ENCODE results near the gene MEP1A. TPM values are rescaled to one million over a fixed set of nuclear protein-coding genes. Genes with fewer than 3 reads are reported as not detected.
"Not testable (repeated sequence)": the region's sequence is repeated elsewhere in the genome, so short reads cannot be mapped to it uniquely, and the experiment has no call there.

The MEP1A gene
- polyA plus RNA-seq, 3 donors: not detected

GRCh38 chr6:46832816-46833215 lies 39.6 kb downstream of the MEP1A start:
- no peak for DNase-seq (ENCODE audit: low read depth in 3 of 3, low spot score in 2 of 3)

GRCh38 chr6:46834257-46834916 lies 41.2 kb downstream of the MEP1A start:
- not testable (repeated sequence) for DNase-seq (ENCODE audit: low read depth in 3 of 3, low spot score in 2 of 3)

- not testable (repeated sequence) for DNase-seq (ENCODE audit: low read depth in 3 of 3, low spot score in 2 of 3)
Observed at GRCh38 chr6:46834991-46835390, 41.8 kb downstream of the MEP1A start.

- no peak for DNase-seq (ENCODE audit: low read depth in 3 of 3, low spot score in 2 of 3)
Observed at GRCh38 chr6:46838033-46838432, 44.8 kb downstream of the MEP1A start.

GRCh38 chr6:46842252-46842846 lies 49.2 kb downstream of the MEP1A start:
- DNase-seq (ENCODE audit: low read depth in 3 of 3, low spot score in 2 of 3): not testable (repeated sequence)

- DNase-seq (ENCODE audit: low read depth in 3 of 3, low spot score in 2 of 3): no peak
Observed at GRCh38 chr6:46845126-46845525, 51.9 kb downstream of the MEP1A start.

GRCh38 chr6:46848684-46849360 lies 55.6 kb downstream of the MEP1A start:
- DNase-seq (ENCODE audit: low read depth in 3 of 3, low spot score in 2 of 3): peak; percentile 43 to 69 (median 56)

GRCh38 chr6:46849361-46849690 lies 56.1 kb downstream of the MEP1A start:
- no peak for DNase-seq (ENCODE audit: low read depth in 3 of 3, low spot score in 2 of 3)

GRCh38 chr6:46850792-46851191 lies 57.6 kb downstream of the MEP1A start:
- DNase-seq (ENCODE audit: low read depth in 3 of 3, low spot score in 2 of 3): no peak

GRCh38 chr6:46851576-46851975 lies 58.4 kb downstream of the MEP1A start:
- not testable (repeated sequence) for DNase-seq (ENCODE audit: low read depth in 3 of 3, low spot score in 2 of 3)

GRCh38 chr6:46855966-46856365 lies 62.8 kb downstream of the MEP1A start:
- DNase-seq (ENCODE audit: low read depth in 3 of 3, low spot score in 2 of 3): not testable (repeated sequence)

- no peak for DNase-seq (ENCODE audit: low read depth in 3 of 3, low spot score in 2 of 3)
Observed at GRCh38 chr6:46862381-46862780, 69.2 kb downstream of the MEP1A start.

GRCh38 chr6:46863791-46864190 lies 70.6 kb downstream of the MEP1A start:
- DNase-seq (ENCODE audit: low read depth in 3 of 3, low spot score in 2 of 3): no peak

- DNase-seq (ENCODE audit: low read depth in 3 of 3, low spot score in 2 of 3): no peak
Observed at GRCh38 chr6:46865221-46865620, 72.0 kb downstream of the MEP1A start.

- no peak for DNase-seq (ENCODE audit: low read depth in 3 of 3, low spot score in 2 of 3)
Observed at GRCh38 chr6:46867411-46867810, 74.2 kb downstream of the MEP1A start.

GRCh38 chr6:46876126-46876525 lies 82.9 kb downstream of the MEP1A start:
- no peak for DNase-seq (ENCODE audit: low read depth in 3 of 3, low spot score in 2 of 3)

- no peak for DNase-seq (ENCODE audit: low read depth in 3 of 3, low spot score in 2 of 3)
Observed at GRCh38 chr6:46879003-46879402, 85.8 kb downstream of the MEP1A start.

GRCh38 chr6:46882645-46883044 lies 89.5 kb downstream of the MEP1A start:
- DNase-seq (ENCODE audit: low read depth in 3 of 3, low spot score in 2 of 3): no peak

GRCh38 chr6:46888031-46888430 lies 94.8 kb downstream of the MEP1A start:
- DNase-seq (ENCODE audit: low read depth in 3 of 3, low spot score in 2 of 3): no peak

- no peak for DNase-seq (ENCODE audit: low read depth in 3 of 3, low spot score in 2 of 3)
Observed at GRCh38 chr6:46888578-46888977, 95.4 kb downstream of the MEP1A start.

All from right renal cortex interstitium (tissue), 3 donors.